Measurements from ENCODE around the gene LMF1. TPM values are rescaled to one million over a fixed set of nuclear protein-coding genes. Genes with fewer than 3 reads are reported as not detected.
"Not testable (repeated sequence)": the region's sequence is repeated elsewhere in the genome, so short reads cannot be mapped to it uniquely, and the experiment has no call there.

Gene LMF1
- total RNA-seq, 3 donors from 2014 or later (not counting 1 experiment from before 2014, with no cell fraction given) = 28.2 to 42.2 (median 41.2) TPM

DNA sequence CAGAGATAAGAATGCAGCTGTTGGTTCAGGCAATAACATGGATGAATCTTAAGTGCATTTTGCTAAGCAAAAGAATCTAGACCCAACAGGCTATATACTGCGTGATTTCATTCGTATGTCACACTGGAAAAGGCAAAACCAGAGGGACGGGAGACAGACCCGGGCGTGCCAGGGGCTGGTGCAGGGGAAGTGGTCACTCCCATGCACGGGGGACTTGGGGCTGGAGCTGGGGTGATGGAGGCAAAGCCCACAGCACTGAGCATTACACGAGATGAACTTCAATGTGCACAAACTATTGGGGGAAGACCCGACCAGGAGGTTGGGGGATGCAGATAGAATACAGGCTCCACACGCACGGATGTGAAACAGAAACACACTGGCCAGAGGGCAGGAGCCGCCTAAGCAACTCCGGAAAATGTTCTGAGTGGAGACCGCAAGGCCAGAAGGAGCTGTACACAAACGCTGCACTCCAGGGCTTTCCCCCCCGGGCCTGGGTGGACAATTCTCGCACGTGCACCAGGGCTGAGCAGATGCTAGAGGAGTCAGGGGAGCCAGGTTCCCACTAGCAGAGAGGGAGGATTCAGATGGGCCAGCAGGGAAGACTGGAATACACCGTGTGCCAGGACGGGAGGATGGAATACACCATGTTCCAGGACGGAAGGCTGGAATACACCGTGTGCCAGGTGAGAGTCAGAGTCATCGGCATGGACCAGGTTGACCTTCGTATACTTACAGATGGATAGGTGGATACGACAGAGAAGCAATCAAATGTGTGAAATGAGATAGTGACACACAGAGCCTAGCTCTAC lies 11.3 kb downstream of the LMF1 start:
- Histone ChIP-seq H3K4me3 (ENCODE audit: low read length) (no peak overlapping the region), H3K27me3 (ENCODE audit: control insufficient read depth, insufficient read depth, low read length) (no peaks in the 10 kb centered on the region), H3K4me1 (ENCODE audit: control insufficient read depth, insufficient read depth, low read length) (peaks cover 8% of the 10 kb centered on the region), H3K9me3 (ENCODE audit: control insufficient read depth, insufficient read depth, low read length) (no peaks in the 10 kb centered on the region), H3K36me3 (ENCODE audit: control insufficient read depth, insufficient read depth, low read length) (no peaks in the 10 kb centered on the region), H3K27ac (ENCODE audit: low read length) (no peak overlapping the region)
- Mint-ChIP-seq H3K4me3 (no peak overlapping the region), H3K4me1 (peaks cover 12 to 17% of the 10 kb centered on the region in 2 donors), H3K36me3 (no peaks in the 10 kb centered on the region), H3K27me3 (ENCODE audit: low read depth in 2 of 2) (no peaks in the 10 kb centered on the region), H3K9me3 (no peaks in the 10 kb centered on the region), H3K27ac (no peak overlapping the region)
- 96% methylated on average over 24 of the region's 24 CpGs for WGBS (ENCODE audit: insufficient coverage)
- intact Hi-C loops (cut with micrococcal nuclease) = no loop called here
- DNase-seq (no peak), ATAC-seq (no peak)
- TF ChIP-seq, protein P1, sequence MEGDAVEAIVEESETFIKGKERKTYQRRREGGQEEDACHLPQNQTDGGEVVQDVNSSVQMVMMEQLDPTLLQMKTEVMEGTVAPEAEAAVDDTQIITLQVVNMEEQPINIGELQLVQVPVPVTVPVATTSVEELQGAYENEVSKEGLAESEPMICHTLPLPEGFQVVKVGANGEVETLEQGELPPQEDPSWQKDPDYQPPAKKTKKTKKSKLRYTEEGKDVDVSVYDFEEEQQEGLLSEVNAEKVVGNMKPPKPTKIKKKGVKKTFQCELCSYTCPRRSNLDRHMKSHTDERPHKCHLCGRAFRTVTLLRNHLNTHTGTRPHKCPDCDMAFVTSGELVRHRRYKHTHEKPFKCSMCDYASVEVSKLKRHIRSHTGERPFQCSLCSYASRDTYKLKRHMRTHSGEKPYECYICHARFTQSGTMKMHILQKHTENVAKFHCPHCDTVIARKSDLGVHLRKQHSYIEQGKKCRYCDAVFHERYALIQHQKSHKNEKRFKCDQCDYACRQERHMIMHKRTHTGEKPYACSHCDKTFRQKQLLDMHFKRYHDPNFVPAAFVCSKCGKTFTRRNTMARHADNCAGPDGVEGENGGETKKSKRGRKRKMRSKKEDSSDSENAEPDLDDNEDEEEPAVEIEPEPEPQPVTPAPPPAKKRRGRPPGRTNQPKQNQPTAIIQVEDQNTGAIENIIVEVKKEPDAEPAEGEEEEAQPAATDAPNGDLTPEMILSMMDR (IDR thresholded peaks at IDR 0.05) = no peak

DNA sequence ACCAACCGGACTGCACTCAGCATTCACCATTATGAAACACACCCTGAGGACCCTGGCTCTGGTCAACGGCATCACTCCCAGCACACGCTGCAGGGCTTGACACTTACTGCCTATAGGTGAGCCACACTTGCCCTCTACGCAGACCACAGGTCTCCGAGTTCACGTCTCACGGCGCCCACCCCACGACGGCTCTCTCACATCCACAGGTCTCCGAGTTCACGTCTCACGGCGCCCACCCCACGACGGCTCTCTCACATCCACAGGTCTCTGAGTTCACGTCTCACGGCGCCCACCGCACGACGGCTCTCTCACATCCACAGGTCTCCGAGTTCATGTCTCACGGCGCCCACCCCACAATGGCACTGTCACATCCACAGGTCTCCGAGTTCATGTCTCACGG lies 15.0 kb downstream of the LMF1 start:
- intact Hi-C loops (cut with micrococcal nuclease); H3K4me3 Mint-ChIP-seq; H3K27me3 Mint-ChIP-seq (ENCODE audit: low read depth in 2 of 2); H3K27ac Mint-ChIP-seq; H3K27me3 ChIP-seq (ENCODE audit: control insufficient read depth, insufficient read depth, low read length); H3K9me3 Mint-ChIP-seq; H3K4me1 ChIP-seq (ENCODE audit: control insufficient read depth, insufficient read depth, low read length); DNase-seq; H3K36me3 Mint-ChIP-seq; ATAC-seq; H3K27ac ChIP-seq (ENCODE audit: low read length); H3K4me3 ChIP-seq (ENCODE audit: low read length); H3K9me3 ChIP-seq (ENCODE audit: control insufficient read depth, insufficient read depth, low read length): not testable (repeated sequence)
- peaks cover 16 to 22% of the 10 kb centered on the region in 2 donors for H3K4me1 Mint-ChIP-seq
- H3K36me3 ChIP-seq (ENCODE audit: control insufficient read depth, insufficient read depth, low read length) = peaks cover 11% of the 10 kb centered on the region
- 95% methylated on average over 27 of the region's 27 CpGs for WGBS (ENCODE audit: insufficient coverage)

DNA sequence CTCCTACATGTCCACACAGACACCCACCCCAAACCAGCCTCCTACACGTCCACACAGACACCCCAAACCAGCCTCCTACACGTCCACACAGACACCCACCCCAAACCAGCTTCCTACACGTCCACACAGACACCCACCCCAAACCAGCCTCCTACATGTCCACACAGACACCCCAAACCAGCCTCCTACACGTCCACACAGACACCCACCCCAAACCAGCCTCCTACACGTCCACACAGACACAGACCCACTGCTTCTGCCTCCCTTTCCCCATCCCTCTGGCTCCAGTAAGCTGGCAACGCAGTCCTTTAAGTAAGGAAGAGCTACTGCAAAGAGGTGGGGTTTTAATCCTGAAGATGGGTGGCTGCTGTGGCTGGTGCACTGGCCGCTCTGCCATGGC lies 17.0 kb downstream of the LMF1 start:
- H3K36me3 ChIP-seq (ENCODE audit: control insufficient read depth, insufficient read depth, low read length) = peaks cover 11% of the 10 kb centered on the region
- H3K27ac ChIP-seq (ENCODE audit: low read length); ATAC-seq; H3K9me3 ChIP-seq (ENCODE audit: control insufficient read depth, insufficient read depth, low read length); H3K27ac Mint-ChIP-seq; H3K27me3 Mint-ChIP-seq (ENCODE audit: low read depth in 2 of 2); H3K4me3 Mint-ChIP-seq; H3K4me1 ChIP-seq (ENCODE audit: control insufficient read depth, insufficient read depth, low read length); H3K4me3 ChIP-seq (ENCODE audit: low read length); H3K9me3 Mint-ChIP-seq; H3K36me3 Mint-ChIP-seq; DNase-seq; H3K27me3 ChIP-seq (ENCODE audit: control insufficient read depth, insufficient read depth, low read length); intact Hi-C loops (cut with micrococcal nuclease): not testable (repeated sequence)
- 75% methylated on average over 4 of the region's 7 CpGs for WGBS (ENCODE audit: insufficient coverage)
- peaks cover 16 to 17% of the 10 kb centered on the region in 2 donors for H3K4me1 Mint-ChIP-seq

DNA sequence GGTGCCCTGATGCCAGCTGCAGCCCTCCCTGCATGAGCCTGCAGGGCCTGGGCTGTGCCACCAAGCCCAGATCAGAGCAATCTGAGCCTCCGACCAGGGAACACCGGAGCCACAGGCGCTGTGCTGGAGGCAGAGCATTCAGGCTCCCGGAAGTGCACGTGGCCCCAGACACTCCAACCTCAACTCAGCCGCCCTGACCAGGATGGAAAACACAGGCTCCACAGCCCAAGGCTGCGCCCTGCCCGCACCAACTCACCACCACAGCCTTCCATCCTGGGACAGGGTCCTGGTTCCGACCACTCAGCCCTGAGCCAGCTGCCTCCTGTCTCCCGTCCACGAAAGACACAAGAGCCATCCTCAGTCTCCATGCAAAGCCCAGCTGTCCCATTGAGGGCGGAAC lies 18.5 kb downstream of the LMF1 start:
- H3K27ac Mint-ChIP-seq = no peak overlapping the region
- Histone ChIP-seq H3K9me3 (ENCODE audit: control insufficient read depth, insufficient read depth, low read length) (no peaks in the 10 kb centered on the region), H3K4me1 (ENCODE audit: control insufficient read depth, insufficient read depth, low read length) (no peaks in the 10 kb centered on the region), H3K27ac (ENCODE audit: low read length) (no peak overlapping the region), H3K4me3 (ENCODE audit: low read length) (no peak overlapping the region), H3K36me3 (ENCODE audit: control insufficient read depth, insufficient read depth, low read length) (peaks cover 13% of the 10 kb centered on the region), H3K27me3 (ENCODE audit: control insufficient read depth, insufficient read depth, low read length) (no peaks in the 10 kb centered on the region)
- intact Hi-C loops (cut with micrococcal nuclease) = no loop called here
- no peaks in the 10 kb centered on the region for H3K27me3 Mint-ChIP-seq (ENCODE audit: low read depth in 2 of 2)
- no peaks in the 10 kb centered on the region for H3K9me3 Mint-ChIP-seq
- no peak for DNase-seq
- TF ChIP-seq, protein P1 (IDR thresholded peaks at IDR 0.05) = no peak
- H3K4me1 Mint-ChIP-seq = peaks cover 13 to 14% of the 10 kb centered on the region in 2 donors
- no peak for ATAC-seq
- whole genome bisulfite sequencing (ENCODE audit: insufficient coverage) = 93% methylated on average over 12 of the region's 12 CpGs
- no peak overlapping the region for H3K4me3 Mint-ChIP-seq
- no peaks in the 10 kb centered on the region for H3K36me3 Mint-ChIP-seq

All from natural killer cell (primary cell).